Ovary (tissue), 10 donors: ENCODE results near the gene BRINP3. TPM values are rescaled to one million over a fixed set of nuclear protein-coding genes. Genes with fewer than 3 reads are reported as not detected.
"Not testable (repeated sequence)": the region's sequence is repeated elsewhere in the genome, so short reads cannot be mapped to it uniquely, and the experiment has no call there.

Source experiments
- DNase-seq, 5 donors: peaks; one replicate each; pipeline ENCODE4 v3.0.0-alpha.2; 2019 to 2020
- H3K27ac ChIP-seq, 2 donors: fragments of 200-600 bp; one replicate each; pipeline versions ENCODE4 v1.5.1 to v1.8.0; 2019 to 2022
- H3K27me3 ChIP-seq: fragments of 200-600 bp; one replicate; pipeline ENCODE4 v1.8.0; 2022
- H3K36me3 ChIP-seq: fragments of 200-600 bp; sonication (generic); one replicate; pipeline ENCODE4 v1.5.1; 2019
- H3K4me1 ChIP-seq: one replicate; pipeline ENCODE4 v1.8.1; 2013; ENCODE audit warnings: mild to moderate bottlenecking, moderate library complexity; ENCODE audit not compliant: insufficient read depth
- H3K4me3 ChIP-seq: fragments of 200-600 bp; sonication (generic); one replicate; pipeline ENCODE4 v1.5.1; 2017
- H3K9me3 ChIP-seq, 2 donors: fragments of 200-600 bp in 1 of 2; sonication (generic) in 1 of 2; one replicate each; pipeline versions ENCODE4 v1.5.1 to v1.8.1; 2013 to 2019; ENCODE audit warnings: mild to moderate bottlenecking in 1 of 2, moderate library complexity in 1 of 2
- EP300 ChIP-seq: sonication (generic); formaldehyde crosslinking; IDR thresholded peaks from one replicate; pipeline ENCODE4 v1.6.1; 2017; ENCODE audit warnings: antibody characterized with exemption
- POLR2A ChIP-seq: fragments of 450-650 bp; IDR thresholded peaks from one replicate; pipeline ENCODE4 v1.6.1; 2017; ENCODE audit warnings: antibody characterized with exemption, mild to moderate bottlenecking, moderate library complexity
- WGBS, 3 donors: extraction: QIAGEN DNeasy Blood & Tissue Kit in 1 of 3; methylation state at CpG; one replicate each; pipeline versions ENCODE4 v1.1.5 to v1.1.7; 2013 to 2017; 5-methylcytosine and 5-hydroxymethylcytosine counted together
- intact Hi-C, 4 donors: fragments of 100-400 bp; cut with DNase I; formaldehyde crosslinking; loops; one replicate each; pipeline versions ENCODE4 v1.11.0 to v1.15.1; 2022 to 2023
- long read RNA-seq, 3 donors: library from polyadenylated mRNA in 2 of 3; unstranded in 2 of 3; transcript quantifications; one replicate each; pipeline ENCODE4 v2.0.0 and lab custom pipeline, GENCODE V29; 2021 to 2026
- polyA plus RNA-seq, 2 donors: library from polyadenylated mRNA; stranded (reverse); fragments of 200-250 nt in 1 of 2; fragments of 350-450 nt in 1 of 2; fragmentation: Illumina TruSeq in 1 of 2; extraction: RNeasy Lipid Tissue Mini Kit (QIAGEN cat#74804) in 1 of 2; gene quantifications; one replicate each; pipeline ENCODE4 v1.2.3, GENCODE V29; 2013 to 2014
- total RNA-seq, 7 donors: library from RNA; depleted of rRNA in 2 of 7; stranded (reverse); fragments of >200 nt in 2 of 7; fragmentation: NEBNext Ultra II Directional in 3 of 7; extraction: Animal tissue kit (Norgen Biotek cat#: 25700) in 3 of 7; gene quantifications; one replicate each; pipeline versions ENCODE4 v1.1.0 to v1.2.4, GENCODE V29; 2016 to 2023
- TF ChIP-seq, protein P1 (sequence below), 3 donors: fragments of 450-650 bp in 2 of 3; fragments of 200-600 bp in 1 of 3; IDR thresholded peaks; one replicate each; pipeline versions ENCODE4 v1.5.1 to v1.8.0; 2016 to 2022; ENCODE audit warnings: antibody characterized with exemption in 3 of 3, mild to moderate bottlenecking in 1 of 3
- donor health status: DM: no; HTN: no; CAD: no; lungs with moderate emphysema.
- donor health status: DM: no; HTN: no; CAD: no.
- donor health status: Bipolar disorder and iron deficiency.
- donor health status: DM: yes; HTN: yes; CAD: no.
- donor health status: DM: no; HTN: no; CAD: no.
- donor health status: DM: yes; HTN: yes; CAD: no.

BRINP3 gene
- total RNA-seq (under 1 TPM in 2 of 7 donors, not detected in 5; 0.08 to 0.34 TPM), polyA plus RNA-seq (under 1 TPM; 0.11 to 0.52 TPM)
- long read RNA-seq, donor 1, result 0 reads
- long read RNA-seq, donor 2, result 0 reads
- long read RNA-seq, donor 3, result 0 reads

DNA sequence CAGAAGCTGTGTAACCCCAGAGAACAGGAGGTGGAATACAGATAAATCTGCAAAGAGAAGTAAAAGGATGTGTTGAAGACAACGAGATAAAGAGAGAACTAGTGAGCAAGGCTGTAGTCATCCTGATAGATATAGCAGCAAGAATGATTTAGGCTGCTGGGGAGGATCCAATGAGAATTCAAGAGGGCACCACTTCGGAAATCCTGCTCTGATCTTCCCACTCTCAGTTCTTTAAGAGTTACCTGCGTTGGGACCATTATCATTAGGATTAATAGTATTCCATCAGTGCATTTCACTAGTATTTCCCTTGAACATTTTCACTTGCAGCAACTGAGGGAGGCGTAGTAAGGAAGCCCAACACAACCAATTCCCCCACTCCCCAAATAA lies at the start of gene BRINP3:
TSS of gene BRINP3 (minus strand) at position 103 of the 387 bp plus-strand sequence.
- no peak for DNase-seq
- TF ChIP-seq POLR2A, result no peak
- TF ChIP-seq EP300, result no peak
- TF ChIP-seq, protein P1, sequence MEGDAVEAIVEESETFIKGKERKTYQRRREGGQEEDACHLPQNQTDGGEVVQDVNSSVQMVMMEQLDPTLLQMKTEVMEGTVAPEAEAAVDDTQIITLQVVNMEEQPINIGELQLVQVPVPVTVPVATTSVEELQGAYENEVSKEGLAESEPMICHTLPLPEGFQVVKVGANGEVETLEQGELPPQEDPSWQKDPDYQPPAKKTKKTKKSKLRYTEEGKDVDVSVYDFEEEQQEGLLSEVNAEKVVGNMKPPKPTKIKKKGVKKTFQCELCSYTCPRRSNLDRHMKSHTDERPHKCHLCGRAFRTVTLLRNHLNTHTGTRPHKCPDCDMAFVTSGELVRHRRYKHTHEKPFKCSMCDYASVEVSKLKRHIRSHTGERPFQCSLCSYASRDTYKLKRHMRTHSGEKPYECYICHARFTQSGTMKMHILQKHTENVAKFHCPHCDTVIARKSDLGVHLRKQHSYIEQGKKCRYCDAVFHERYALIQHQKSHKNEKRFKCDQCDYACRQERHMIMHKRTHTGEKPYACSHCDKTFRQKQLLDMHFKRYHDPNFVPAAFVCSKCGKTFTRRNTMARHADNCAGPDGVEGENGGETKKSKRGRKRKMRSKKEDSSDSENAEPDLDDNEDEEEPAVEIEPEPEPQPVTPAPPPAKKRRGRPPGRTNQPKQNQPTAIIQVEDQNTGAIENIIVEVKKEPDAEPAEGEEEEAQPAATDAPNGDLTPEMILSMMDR (IDR thresholded peaks at IDR 0.05), result no peak
- H3K9me3 ChIP-seq, result no peaks in the 10 kb centered on the region
- no peaks in the 10 kb centered on the region for H3K36me3 ChIP-seq
- H3K4me1 ChIP-seq, result no peaks in the 10 kb centered on the region
- H3K27me3 ChIP-seq, result no peaks in the 10 kb centered on the region
- H3K27ac ChIP-seq, result no peak within 1 kb of the TSS
- H3K4me3 ChIP-seq, result peak within 1 kb of the TSS; percentile 24
- 7 to 13% (median 12%) methylated on average over 4 of the region's 4 CpGs for WGBS, 3 donors
- intact Hi-C loops, result no loop called here

- intact Hi-C loops, result no loop called here
- no peak for DNase-seq
Measured at GRCh38 chr1:190511554-190511953, 33.9 kb upstream of the BRINP3 start.

GRCh38 chr1:190507357-190507756 lies 29.7 kb upstream of the BRINP3 start:
- Histone ChIP-seq H3K36me3 (no peaks in the 10 kb centered on the region), H3K9me3 (no peaks in the 10 kb centered on the region), H3K27ac (no peak overlapping the region), H3K4me1 (no peaks in the 10 kb centered on the region), H3K27me3 (no peaks in the 10 kb centered on the region), H3K4me3 (no peak overlapping the region)
- WGBS, 3 donors, result 46 to 59% (median 55%) methylated on average over 1 of the region's 1 CpG
- intact Hi-C loops, result no loop called here
- TF ChIP-seq, protein P1 (IDR thresholded peaks at IDR 0.05), result no peak
- TF ChIP-seq EP300, result no peak
- no peak for TF ChIP-seq POLR2A
- no peak for DNase-seq

More at GRCh38 chr1:190511554-190511953, 33.9 kb upstream of the BRINP3 start:
- Histone ChIP-seq H3K9me3 (no peaks in the 10 kb centered on the region), H3K4me1 (no peaks in the 10 kb centered on the region), H3K4me3 (no peak overlapping the region), H3K36me3 (no peaks in the 10 kb centered on the region), H3K27me3 (no peaks in the 10 kb centered on the region), H3K27ac (no peak overlapping the region)
- TF ChIP-seq, protein P1 (IDR thresholded peaks at IDR 0.05), result no peak
- TF ChIP-seq POLR2A (no peak), EP300 (no peak)
- 80 to 95% (median 93%) methylated on average over 2 of the region's 2 CpGs for WGBS, 3 donors

GRCh38 chr1:190504539-190504938 lies 26.9 kb upstream of the BRINP3 start:
- H3K4me1 ChIP-seq, H3K36me3 ChIP-seq, H3K9me3 ChIP-seq, intact Hi-C loops, H3K4me3 ChIP-seq, DNase-seq, H3K27me3 ChIP-seq, H3K27ac ChIP-seq: not testable (repeated sequence)
- WGBS, 3 donors, result 84 to 87% (median 85%) methylated on average over 3 of the region's 3 CpGs

DNA sequence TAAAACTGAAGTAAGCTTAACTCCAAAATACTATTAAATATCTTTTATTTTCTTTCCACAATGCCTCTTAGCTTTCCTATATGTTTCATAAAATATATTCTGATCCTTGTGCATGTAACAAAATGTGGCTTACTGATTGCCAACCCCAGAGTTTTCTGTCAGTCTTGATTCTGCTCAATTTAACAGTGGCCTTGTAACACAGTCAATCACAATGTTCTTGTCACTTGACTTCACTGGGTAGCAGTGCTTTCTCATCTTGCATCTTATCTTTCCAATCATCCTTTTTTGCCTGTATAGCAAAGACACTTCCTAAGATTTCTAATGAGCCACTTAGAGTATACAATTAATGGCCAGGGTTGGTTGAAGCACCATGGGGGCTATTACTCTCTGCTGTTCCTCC lies 19.9 kb upstream of the BRINP3 start:
- H3K27ac ChIP-seq, result no peak overlapping the region
- no peak for DNase-seq
- H3K4me3 ChIP-seq, result no peak overlapping the region
- no peaks in the 10 kb centered on the region for H3K36me3 ChIP-seq
- H3K4me1 ChIP-seq, result no peaks in the 10 kb centered on the region
- intact Hi-C loops, result no loop called here
- H3K27me3 ChIP-seq, result no peaks in the 10 kb centered on the region
- TF ChIP-seq POLR2A (no peak), EP300 (no peak)
- TF ChIP-seq, protein P1 (IDR thresholded peaks at IDR 0.05), result no peak
- no peaks in the 10 kb centered on the region for H3K9me3 ChIP-seq
